SKM-1 treated with dmso at 0.1 percent for 144 hours (cell line): ENCODE measurements around the gene PHOX2B.
"Not testable (repeated sequence)": the region's sequence is repeated elsewhere in the genome, so short reads cannot be mapped to it uniquely, and the experiment has no call there.

ENCODE experiments used
- DNase-seq: peaks from one replicate; lab custom pipeline; 2025; ENCODE audit not compliant: unreplicated experiment; lab: John Stamatoyannopoulos, UW

Gene PHOX2B

GRCh38 chr4:41714364-41715000 is 34.0 kb downstream of the PHOX2B start:
- DNase-seq: no peak

GRCh38 chr4:41713768-41714167 is 34.8 kb downstream of the PHOX2B start:
- no peak for DNase-seq

GRCh38 chr4:41712425-41712824 is 36.1 kb downstream of the PHOX2B start:
- DNase-seq: no peak

DNA sequence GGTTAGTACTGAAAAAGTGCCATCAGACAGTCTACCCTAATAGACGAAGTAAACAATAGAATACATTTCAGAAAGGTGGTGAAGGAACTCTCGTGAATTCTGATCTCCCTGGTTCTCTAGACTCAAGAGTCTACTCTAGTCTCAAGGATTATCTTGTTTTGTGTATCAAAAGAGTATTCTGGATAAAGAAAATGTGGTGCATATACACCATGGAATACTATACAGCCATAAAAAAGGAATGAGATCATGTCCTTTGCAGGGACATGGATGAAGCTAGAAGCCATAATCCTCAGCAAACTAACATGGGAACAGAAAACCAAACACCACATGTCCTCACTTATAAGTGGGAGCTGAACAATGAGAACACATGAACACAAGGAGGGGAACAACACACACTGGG is 36.9 kb downstream of the PHOX2B start:
- not testable (repeated sequence) for DNase-seq

- DNase-seq: no peak
Observed at GRCh38 chr4:41709844-41710481, 38.6 kb downstream of the PHOX2B start.

GRCh38 chr4:41703785-41704184 is 44.7 kb downstream of the PHOX2B start:
- DNase-seq: no peak

- DNase-seq: no peak
Observed at GRCh38 chr4:41702770-41703169, 45.8 kb downstream of the PHOX2B start.

GRCh38 chr4:41701983-41702382 is 46.5 kb downstream of the PHOX2B start:
- DNase-seq: no peak

DNA sequence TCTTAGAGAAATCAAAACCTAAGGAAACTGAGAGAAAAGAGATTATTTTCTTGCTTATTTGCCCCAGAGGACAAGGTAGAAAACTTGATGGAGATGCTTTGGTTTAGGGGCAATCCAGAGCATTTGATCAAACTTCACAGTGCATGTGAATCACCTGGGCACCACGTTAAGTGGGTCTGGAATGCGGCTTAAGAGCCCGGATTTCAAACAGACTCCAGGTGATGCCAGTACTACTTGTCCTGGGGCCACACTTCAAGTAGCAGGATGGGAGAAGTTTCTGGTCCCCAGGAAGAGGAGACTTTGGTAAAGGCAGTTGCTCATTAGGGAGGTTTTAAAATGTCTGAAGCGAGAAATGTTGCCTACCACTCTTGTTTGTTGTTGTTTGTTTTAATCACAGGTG is 51.8 kb downstream of the PHOX2B start:
- DNase-seq: no peak

DNA sequence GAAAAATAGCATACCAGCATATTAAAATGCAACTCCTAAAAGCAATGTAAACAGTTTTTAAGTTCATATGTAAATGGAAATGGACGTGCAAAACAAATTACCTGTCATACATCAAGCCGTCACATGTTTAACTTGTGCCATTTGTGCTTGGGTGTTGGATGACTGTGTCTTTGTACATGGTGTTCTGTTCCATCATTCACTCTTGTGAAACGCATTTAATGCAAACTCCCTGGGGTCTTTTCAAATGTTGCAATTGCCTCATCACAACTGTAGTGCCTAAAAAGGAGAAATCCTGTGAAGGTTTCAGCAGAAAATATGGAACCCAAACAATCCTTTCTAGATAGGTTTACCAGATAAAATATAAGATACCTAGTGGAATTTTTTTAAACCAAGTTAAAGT is 52.4 kb downstream of the PHOX2B start:
- DNase-seq: no peak
